Measurements from ENCODE around the gene SDC3.
A peak's percentile ranks its signal among the peaks of the same experiment; 100 is the strongest.

Gene SDC3

GRCh38 chr1:30888391-30888790 is 20.2 kb downstream of the SDC3 start:
- no peak for DNase-seq

- DNase-seq = peak; percentile 36
Observed at GRCh38 chr1:30887485-30888315, 20.9 kb downstream of the SDC3 start.

GRCh38 chr1:30886710-30887428 is 21.7 kb downstream of the SDC3 start:
- DNase-seq = no peak

GRCh38 chr1:30885570-30886522 is 22.7 kb downstream of the SDC3 start:
- DNase-seq = no peak

GRCh38 chr1:30884723-30885122 is 23.8 kb downstream of the SDC3 start:
- no peak for DNase-seq

- no peak for DNase-seq
Observed at GRCh38 chr1:30883389-30884172, 25.0 kb downstream of the SDC3 start.

- no peak for DNase-seq
Observed at GRCh38 chr1:30882678-30883388, 25.7 kb downstream of the SDC3 start.

GRCh38 chr1:30881319-30882181 is 27.0 kb downstream of the SDC3 start:
- DNase-seq = peak; percentile 49

- no peak for DNase-seq
Observed at GRCh38 chr1:30880678-30881318, 27.8 kb downstream of the SDC3 start.

GRCh38 chr1:30879940-30880677 is 28.4 kb downstream of the SDC3 start:
- DNase-seq = peak; percentile 80

- DNase-seq = peak; percentile 27
Observed at GRCh38 chr1:30879126-30879786, 29.3 kb downstream of the SDC3 start.

- DNase-seq = no peak
Observed at GRCh38 chr1:30878559-30878958, 30.0 kb downstream of the SDC3 start.

- no peak for DNase-seq
Observed at GRCh38 chr1:30878016-30878415, 30.5 kb downstream of the SDC3 start.

- DNase-seq = no peak
Observed at GRCh38 chr1:30877205-30877912, 31.2 kb downstream of the SDC3 start.

- DNase-seq = no peak
Observed at GRCh38 chr1:30876451-30877204, 31.9 kb downstream of the SDC3 start.

GRCh38 chr1:30875916-30876315 is 32.6 kb downstream of the SDC3 start:
- no peak for DNase-seq

- no peak for DNase-seq
Observed at GRCh38 chr1:30875197-30875596, 33.4 kb downstream of the SDC3 start.
